Caco-2 (cell line): ENCODE results near the gene JTB. TPM values are rescaled to one million over a fixed set of nuclear protein-coding genes. Genes with fewer than 3 reads are reported as not detected.

ENCODE experiments used
- BruUV-seq: library from RNA; stranded (reverse); fragments of 400-500 nt; replicated peaks from 2 replicates; lab custom pipeline; 2021; lab: Mats Ljungman, UMichigan
- CTCF ChIA-PET: fragments of 300-600 bp; sonication (Branson Sonifier 250); formaldehyde crosslinking; loops from one replicate; lab custom pipeline; 2022; ENCODE audit warnings: antibody characterized with exemption; lab: Charles Lee
- POLR2A ChIA-PET: fragments of 300-600 bp; sonication (Branson Sonifier 250); formaldehyde crosslinking; loops from one replicate; lab custom pipeline; 2022; ENCODE audit warnings: antibody characterized with exemption; lab: Charles Lee
- DNase-seq, 2 experiments: peaks; one replicate each; pipeline versions ENCODE4 v3.0.0 to v3.0.0-alpha.2; 2020 to 2022
- H3K27me3 ChIP-seq: replicated peaks from 2 replicates; pipeline ENCODE4 v1.6.0; 2011; ENCODE audit warnings: low read length; ENCODE audit not compliant: control insufficient read depth, insufficient read depth
- H3K36me3 ChIP-seq: 2 replicates; pipeline ENCODE4 v1.5.1; 2011; ENCODE audit warnings: low read length; ENCODE audit not compliant: control insufficient read depth, insufficient read depth
- H3K4me1 ChIP-seq: fragments of 250-450 bp; sonication (Bioruptor Pico); 2 replicates; pipeline ENCODE4 v1.5.1; 2020; ENCODE audit warnings: mild to moderate bottlenecking
- H3K4me3 ChIP-seq: 2 replicates; pipeline ENCODE4 v1.5.1; 2011; ENCODE audit warnings: low read depth, mild to moderate bottlenecking, control low read depth, low read length
- H3K9me3 ChIP-seq: fragments of 250-450 bp; sonication (Bioruptor Pico); 2 replicates; pipeline ENCODE4 v1.5.1; 2020; ENCODE audit warnings: mild to moderate bottlenecking, moderate library complexity
- H3K27ac Mint-ChIP-seq: one replicate; pipeline ENCODE4 v1.8.0; 2022; ENCODE audit warnings: mixed read lengths; ENCODE audit not compliant: unreplicated experiment
- H3K27me3 Mint-ChIP-seq: one replicate; pipeline ENCODE4 v1.8.0; 2022; ENCODE audit warnings: mixed read lengths; ENCODE audit not compliant: insufficient read depth, unreplicated experiment
- H3K36me3 Mint-ChIP-seq: one replicate; pipeline ENCODE4 v1.8.0; 2022; ENCODE audit warnings: mild to moderate bottlenecking, mixed read lengths; ENCODE audit not compliant: insufficient read depth, unreplicated experiment
- H3K4me1 Mint-ChIP-seq: one replicate; pipeline ENCODE4 v1.8.0; 2022; ENCODE audit warnings: low read depth, mixed read lengths; ENCODE audit not compliant: unreplicated experiment
- H3K4me3 Mint-ChIP-seq: one replicate; pipeline ENCODE4 v1.8.0; 2022; ENCODE audit warnings: mild to moderate bottlenecking, moderate library complexity, mixed read lengths; ENCODE audit not compliant: unreplicated experiment
- H3K9me3 Mint-ChIP-seq: one replicate; pipeline ENCODE4 v1.8.0; 2022; ENCODE audit warnings: mixed read lengths; ENCODE audit not compliant: unreplicated experiment
- intact Hi-C: fragments of 100-400 bp; cut with micrococcal nuclease; formaldehyde crosslinking; loops from one replicate; pipeline ENCODE4 v1.10.0; 2022; ENCODE audit not compliant: unreplicated experiment
- total RNA-seq: library from RNA; stranded (reverse); gene quantifications from 2 replicates; pipeline ENCODE4 v1.2.3, GENCODE V29; 2022
- TF ChIP-seq, protein P1 (sequence below), 2 experiments: fragments of 200-600 bp in 1 of 2; IDR thresholded peaks; 1 replicate in 1 of 2; 2 replicates in 1 of 2; pipeline versions ENCODE4 v1.5.1 to v1.8.0; 2011 to 2022; ENCODE audit warnings: antibody characterized with exemption in 1 of 2, control low read depth in 1 of 2, inconsistent platforms in 1 of 2, low read depth in 1 of 2, low read length in 1 of 2, mild to moderate bottlenecking in 1 of 2, moderate library complexity in 1 of 2; ENCODE audit not compliant: insufficient read depth in 1 of 2, severe bottlenecking in 1 of 2, unreplicated experiment in 1 of 2

JTB gene
- total RNA-seq, 1 experiment from 2014 or later, result 123 TPM

DNA sequence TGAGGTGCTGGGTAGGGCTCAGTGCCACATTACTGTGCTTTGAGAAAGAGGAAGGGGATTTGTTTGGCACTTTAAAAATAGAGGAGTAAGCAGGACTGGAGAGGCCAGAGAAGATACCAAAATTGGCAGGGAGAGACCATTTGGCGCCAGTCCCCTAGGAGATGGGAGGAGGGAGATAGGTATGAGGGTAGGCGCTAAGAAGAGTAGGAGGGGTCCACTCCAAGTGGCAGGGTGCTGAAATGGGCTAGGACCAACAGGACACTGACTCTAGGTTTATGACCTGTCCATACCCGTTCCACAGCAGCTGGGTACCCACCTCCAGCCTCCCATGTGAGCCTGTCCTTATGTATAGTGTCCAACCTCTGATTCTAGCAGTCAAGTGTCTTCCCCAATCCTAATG, 18.0 kb downstream of the JTB start:
- DNase-seq, result no peak
- Histone ChIP-seq H3K4me1 (peaks cover 14% of the 10 kb centered on the region; the same call in 1 of the 2 replicates), H3K36me3 (peaks cover 4% of the 10 kb centered on the region), H3K27me3 (no peaks in the 10 kb centered on the region), H3K9me3 (no peaks in the 10 kb centered on the region), H3K4me3 (no peak overlapping the region)
- no peaks in the 10 kb centered on the region for H3K9me3 Mint-ChIP-seq
- peaks cover 22% of the 10 kb centered on the region for H3K4me1 Mint-ChIP-seq
- ChIA-PET CTCF (no interaction called here), POLR2A (interaction anchor here (2.5 kb wide), 1 partner anchor 8 kb away, joined by 22 read pairs; the partner anchor contains the start of gene CREB3L4)
- intact Hi-C loops, result no loop called here
- H3K36me3 Mint-ChIP-seq, result peaks cover 67% of the 10 kb centered on the region
- H3K27ac Mint-ChIP-seq, result no peak overlapping the region
- H3K27me3 Mint-ChIP-seq, result no peaks in the 10 kb centered on the region
- BruUV-seq, result no TSS peak
- no peak overlapping the region for H3K4me3 Mint-ChIP-seq
- TF ChIP-seq, protein P1, sequence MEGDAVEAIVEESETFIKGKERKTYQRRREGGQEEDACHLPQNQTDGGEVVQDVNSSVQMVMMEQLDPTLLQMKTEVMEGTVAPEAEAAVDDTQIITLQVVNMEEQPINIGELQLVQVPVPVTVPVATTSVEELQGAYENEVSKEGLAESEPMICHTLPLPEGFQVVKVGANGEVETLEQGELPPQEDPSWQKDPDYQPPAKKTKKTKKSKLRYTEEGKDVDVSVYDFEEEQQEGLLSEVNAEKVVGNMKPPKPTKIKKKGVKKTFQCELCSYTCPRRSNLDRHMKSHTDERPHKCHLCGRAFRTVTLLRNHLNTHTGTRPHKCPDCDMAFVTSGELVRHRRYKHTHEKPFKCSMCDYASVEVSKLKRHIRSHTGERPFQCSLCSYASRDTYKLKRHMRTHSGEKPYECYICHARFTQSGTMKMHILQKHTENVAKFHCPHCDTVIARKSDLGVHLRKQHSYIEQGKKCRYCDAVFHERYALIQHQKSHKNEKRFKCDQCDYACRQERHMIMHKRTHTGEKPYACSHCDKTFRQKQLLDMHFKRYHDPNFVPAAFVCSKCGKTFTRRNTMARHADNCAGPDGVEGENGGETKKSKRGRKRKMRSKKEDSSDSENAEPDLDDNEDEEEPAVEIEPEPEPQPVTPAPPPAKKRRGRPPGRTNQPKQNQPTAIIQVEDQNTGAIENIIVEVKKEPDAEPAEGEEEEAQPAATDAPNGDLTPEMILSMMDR (IDR thresholded peaks at IDR 0.05; ENCODE audit: insufficient read depth in 1 of 2, low read depth in 1 of 2, low read length in 1 of 2, severe bottlenecking in 1 of 2, unreplicated experiment in 1 of 2), result no peak

DNA sequence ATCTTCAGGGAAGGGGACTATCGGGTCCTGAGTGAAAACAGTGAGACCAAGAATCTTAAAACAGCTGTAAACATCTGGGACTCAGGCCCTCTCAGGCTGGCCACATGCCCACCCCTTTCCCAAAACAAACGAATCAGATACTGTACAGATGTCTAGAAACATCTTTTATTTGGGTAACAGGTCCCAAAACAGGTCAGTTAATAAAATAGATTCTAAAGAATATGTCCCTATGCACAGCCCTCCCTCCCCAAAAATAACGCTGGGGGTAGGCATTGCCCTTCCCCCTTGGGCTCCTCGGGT, 18.6 kb downstream of the JTB start:
- Histone ChIP-seq H3K4me1 (peaks cover 19% of the 10 kb centered on the region), H3K36me3 (peaks cover 4% of the 10 kb centered on the region), H3K4me3 (no peak overlapping the region), H3K27me3 (no peaks in the 10 kb centered on the region), H3K9me3 (no peaks in the 10 kb centered on the region)
- H3K4me1 Mint-ChIP-seq, result peaks cover 27% of the 10 kb centered on the region
- ChIA-PET POLR2A (interaction anchor here (0.6 to 2.5 kb wide), 6 partner anchors 8 to 175 kb away, joined by 4 to 22 read pairs (median 6); partner anchors contain the start of genes CREB3L4, GATAD2B and JTB), CTCF (interaction anchor here (0.5 to 1.5 kb wide), 4 partner anchors 8 to 135 kb away, joined by 3 to 8 read pairs (median 6); partner anchors contain the start of genes DENND4B and JTB)
- no peaks in the 10 kb centered on the region for H3K27me3 Mint-ChIP-seq
- DNase-seq, result no peak
- peak overlapping the region; percentile 88 for H3K4me3 Mint-ChIP-seq
- H3K27ac Mint-ChIP-seq, result peak overlapping the region; percentile 78
- no TSS peak for BruUV-seq
- H3K36me3 Mint-ChIP-seq, result peaks cover 67% of the 10 kb centered on the region
- intact Hi-C loops, result no loop called here
- H3K9me3 Mint-ChIP-seq, result no peaks in the 10 kb centered on the region
- TF ChIP-seq, protein P1 (IDR thresholded peaks at IDR 0.05; ENCODE audit: insufficient read depth in 1 of 2, low read depth in 1 of 2, low read length in 1 of 2, severe bottlenecking in 1 of 2, unreplicated experiment in 1 of 2), result no peak

DNA sequence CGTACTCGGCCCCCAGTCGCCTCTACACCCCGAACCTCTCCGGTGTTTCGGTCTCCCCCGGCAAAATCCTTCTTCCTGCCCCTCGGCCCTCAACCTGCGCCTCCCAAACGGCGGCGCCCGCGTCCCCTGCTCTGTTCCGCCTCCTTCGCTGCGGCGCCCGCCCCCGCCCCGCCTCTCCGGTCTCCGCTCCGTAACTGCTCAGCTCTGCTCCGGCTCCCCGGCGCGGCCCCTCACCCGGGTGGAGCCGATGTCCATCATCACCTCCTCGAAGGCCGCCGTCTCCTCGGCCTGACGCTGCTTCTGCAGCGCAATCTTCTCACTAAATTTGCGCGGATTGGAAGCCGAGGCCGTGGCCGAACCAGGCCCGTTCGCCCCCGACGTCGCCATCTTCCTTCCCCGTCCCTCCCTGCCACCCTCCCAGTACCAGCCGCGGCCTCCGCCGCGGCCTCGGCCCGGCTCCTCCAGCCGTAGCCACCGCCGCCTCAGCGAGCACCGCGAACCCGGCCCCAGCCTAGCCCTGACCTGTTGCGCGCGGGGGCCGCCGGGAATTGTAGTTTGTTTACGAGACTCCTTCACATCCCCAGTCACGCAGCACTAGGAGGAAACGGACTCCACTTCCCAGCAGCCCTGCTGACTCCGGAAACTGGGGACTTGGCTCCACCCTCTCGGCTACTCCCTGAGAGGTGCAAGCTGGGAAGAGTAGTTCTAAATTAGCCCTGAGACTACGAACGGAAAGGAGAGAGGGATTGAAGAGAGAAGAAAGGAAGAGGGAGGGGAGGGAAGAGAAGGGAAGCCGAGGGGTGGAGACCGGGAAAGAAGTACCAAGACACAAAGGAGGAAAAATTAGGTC, 19.1 kb downstream of the JTB start, which contains the start of gene CRTC2:
Gene CRTC2 (minus strand): TSS at position 502 of the 850 bp plus-strand sequence. CDS start 115 bp downstream, at position 387.
- CTCF ChIA-PET, result interaction anchor here (0.5 to 1.8 kb wide), 5 partner anchors 9 to 135 kb away, joined by 3 to 8 read pairs (median 6); partner anchors contain the start of genes DENND4B and JTB
- intact Hi-C loops, result no loop called here
- BruUV-seq, result no TSS peak
- no peaks in the 10 kb centered on the region for H3K27me3 Mint-ChIP-seq
- no peaks in the 10 kb centered on the region for H3K9me3 ChIP-seq
- H3K27ac Mint-ChIP-seq, result peak within 1 kb of the TSS; percentile 78
- peaks cover 4% of the 10 kb centered on the region for H3K36me3 ChIP-seq
- H3K36me3 Mint-ChIP-seq, result peaks cover 62% of the 10 kb centered on the region
- H3K27me3 ChIP-seq, result no peaks in the 10 kb centered on the region
- TF ChIP-seq, protein P1 (IDR thresholded peaks at IDR 0.05; ENCODE audit: insufficient read depth in 1 of 2, low read depth in 1 of 2, low read length in 1 of 2, severe bottlenecking in 1 of 2, unreplicated experiment in 1 of 2), result peak in 1 of 2 experiments; percentile 23
- peaks cover 25% of the 10 kb centered on the region for H3K4me1 ChIP-seq
- POLR2A ChIA-PET, result interaction anchor here (0.6 to 2.5 kb wide), 6 partner anchors 9 to 175 kb away, joined by 4 to 22 read pairs (median 6); partner anchors contain the start of genes CREB3L4, GATAD2B and JTB
- peak within 1 kb of the TSS; percentile 88 for H3K4me3 Mint-ChIP-seq
- DNase-seq, result peak; percentile 98
- peak within 1 kb of the TSS; percentile 98 for H3K4me3 ChIP-seq
- no peaks in the 10 kb centered on the region for H3K9me3 Mint-ChIP-seq
- peaks cover 33% of the 10 kb centered on the region for H3K4me1 Mint-ChIP-seq
